BE2C (cell line): ENCODE measurements around the gene TMOD3.
A peak's percentile ranks its signal among the peaks of the same experiment; 100 is the strongest.

Experiments used
- DNase-seq: peaks from one replicate; pipeline ENCODE4 v3.0.0-alpha.2; 2020
- H3K27me3 ChIP-seq: fragments of 250-450 bp; sonication (Bioruptor Pico); 2 replicates; pipeline ENCODE4 v1.5.1; 2020; ENCODE audit warnings: mild to moderate bottlenecking
- H3K36me3 ChIP-seq: fragments of 250-450 bp; sonication (Bioruptor Pico); 2 replicates; pipeline ENCODE4 v1.5.1; 2020; ENCODE audit warnings: mild to moderate bottlenecking
- H3K4me1 ChIP-seq: fragments of 250-450 bp; sonication (Bioruptor Pico); 2 replicates; pipeline ENCODE4 v1.5.1; 2020
- H3K4me3 ChIP-seq: 2 replicates; pipeline ENCODE4 v1.5.1; 2011; ENCODE audit warnings: low read depth, low read length
- H3K9me3 ChIP-seq: fragments of 250-450 bp; sonication (Bioruptor Pico); 2 replicates; pipeline ENCODE4 v1.5.1; 2020
- TF ChIP-seq, protein P1 (sequence below): IDR thresholded peaks from 2 replicates; pipeline ENCODE4 v1.5.1; 2012; ENCODE audit warnings: mild to moderate bottlenecking, low read depth, low read length

The TMOD3 gene

DNA sequence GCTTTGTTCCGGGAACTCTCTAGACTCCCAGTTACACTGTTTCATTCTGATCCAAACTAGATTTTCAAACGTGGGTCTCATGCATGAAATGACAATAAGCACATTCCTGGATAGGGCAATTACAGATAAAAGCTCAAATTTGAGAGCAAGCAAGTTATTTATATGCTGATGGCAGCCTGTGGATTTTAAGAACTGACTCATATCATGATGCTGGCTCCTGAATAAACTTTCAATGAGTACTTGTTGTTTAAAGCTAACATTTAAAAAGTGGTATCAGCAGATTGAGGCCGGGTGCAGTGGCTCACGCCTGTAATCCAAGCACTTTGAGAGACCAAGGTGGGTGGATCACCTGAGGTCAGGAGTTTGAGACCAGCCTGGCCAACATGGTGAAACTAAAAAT is 75.5 kb downstream of the TMOD3 start:
- peaks cover 9% of the 10 kb centered on the region for H3K36me3 ChIP-seq
- TF ChIP-seq, protein P1, sequence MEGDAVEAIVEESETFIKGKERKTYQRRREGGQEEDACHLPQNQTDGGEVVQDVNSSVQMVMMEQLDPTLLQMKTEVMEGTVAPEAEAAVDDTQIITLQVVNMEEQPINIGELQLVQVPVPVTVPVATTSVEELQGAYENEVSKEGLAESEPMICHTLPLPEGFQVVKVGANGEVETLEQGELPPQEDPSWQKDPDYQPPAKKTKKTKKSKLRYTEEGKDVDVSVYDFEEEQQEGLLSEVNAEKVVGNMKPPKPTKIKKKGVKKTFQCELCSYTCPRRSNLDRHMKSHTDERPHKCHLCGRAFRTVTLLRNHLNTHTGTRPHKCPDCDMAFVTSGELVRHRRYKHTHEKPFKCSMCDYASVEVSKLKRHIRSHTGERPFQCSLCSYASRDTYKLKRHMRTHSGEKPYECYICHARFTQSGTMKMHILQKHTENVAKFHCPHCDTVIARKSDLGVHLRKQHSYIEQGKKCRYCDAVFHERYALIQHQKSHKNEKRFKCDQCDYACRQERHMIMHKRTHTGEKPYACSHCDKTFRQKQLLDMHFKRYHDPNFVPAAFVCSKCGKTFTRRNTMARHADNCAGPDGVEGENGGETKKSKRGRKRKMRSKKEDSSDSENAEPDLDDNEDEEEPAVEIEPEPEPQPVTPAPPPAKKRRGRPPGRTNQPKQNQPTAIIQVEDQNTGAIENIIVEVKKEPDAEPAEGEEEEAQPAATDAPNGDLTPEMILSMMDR, result no peak
- 0 out of 2 replicates have a peak, but pooled peaks cover 2% of the 10 kb centered on the region for H3K4me1 ChIP-seq
- no peaks in the 10 kb centered on the region for H3K9me3 ChIP-seq
- no peak overlapping the region for H3K4me3 ChIP-seq
- no peak for DNase-seq
- H3K27me3 ChIP-seq, result no peaks in the 10 kb centered on the region

DNA sequence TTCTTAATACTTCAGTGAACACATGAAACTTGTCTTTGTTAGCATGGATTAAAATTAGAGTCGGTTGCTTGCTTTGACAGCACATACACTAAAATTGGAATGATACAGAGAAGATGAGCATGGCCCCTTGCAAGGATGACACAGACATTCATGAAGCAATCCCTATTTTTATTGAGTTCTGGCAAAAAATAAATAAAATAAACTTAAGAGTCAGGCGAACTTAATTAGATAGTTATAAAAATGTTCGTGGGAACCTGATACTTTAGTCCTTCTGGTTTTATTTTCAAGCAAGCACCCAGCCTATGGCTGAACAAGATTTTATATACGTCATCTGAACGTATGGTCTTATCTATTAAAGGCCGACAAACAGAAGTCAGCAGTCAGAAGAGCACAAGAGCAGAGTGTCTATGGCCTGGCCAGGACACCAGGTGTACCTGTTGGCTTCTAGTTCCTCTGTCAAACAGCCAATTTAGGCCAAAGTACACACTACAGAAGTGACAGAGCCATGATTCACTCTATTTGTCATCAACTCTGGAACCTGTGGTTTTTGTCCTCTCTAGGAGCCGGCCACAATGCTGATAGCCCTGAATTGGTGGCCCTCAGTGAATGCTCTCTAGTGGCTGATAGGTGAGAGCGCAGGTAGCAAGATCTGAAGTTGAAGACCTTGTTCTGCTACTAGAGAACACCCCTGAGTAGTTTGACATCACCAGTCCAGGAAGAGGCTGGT is 77.8 kb downstream of the TMOD3 start:
- Histone ChIP-seq H3K9me3 (no peaks in the 10 kb centered on the region), H3K4me3 (no peak overlapping the region), H3K27me3 (no peaks in the 10 kb centered on the region), H3K36me3 (no peaks in the 10 kb centered on the region; the same call in 1 of the 2 replicates), H3K4me1 (0 out of 2 replicates have a peak, but pooled peaks cover 2% of the 10 kb centered on the region)
- TF ChIP-seq, protein P1, result no peak
- no peak for DNase-seq

DNA sequence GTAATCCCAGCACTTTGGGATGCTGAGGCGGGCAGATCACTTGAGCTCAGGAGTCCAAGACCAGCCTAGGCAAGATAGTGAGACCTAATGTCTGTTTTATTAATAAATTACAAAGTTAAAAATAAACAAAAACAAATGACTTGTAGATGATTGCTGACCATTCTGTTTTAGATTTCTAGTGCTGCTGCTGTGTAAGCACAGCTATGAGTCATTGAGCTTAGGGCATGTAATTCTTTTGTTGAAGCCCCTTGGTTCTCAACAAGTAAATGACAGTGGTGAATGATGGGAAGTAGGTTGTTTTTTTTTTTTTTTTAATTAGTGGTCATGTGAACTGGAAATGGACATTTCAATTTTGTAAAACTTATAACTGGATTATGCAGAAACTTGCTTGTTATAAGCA is 78.9 kb downstream of the TMOD3 start:
- no peaks in the 10 kb centered on the region for H3K27me3 ChIP-seq
- peaks cover 9% of the 10 kb centered on the region for H3K36me3 ChIP-seq
- TF ChIP-seq, protein P1, result no peak
- H3K4me3 ChIP-seq, result no peak overlapping the region
- no peaks in the 10 kb centered on the region for H3K9me3 ChIP-seq
- DNase-seq, result no peak
- 0 out of 2 replicates have a peak, but pooled peaks cover 2% of the 10 kb centered on the region for H3K4me1 ChIP-seq

DNA sequence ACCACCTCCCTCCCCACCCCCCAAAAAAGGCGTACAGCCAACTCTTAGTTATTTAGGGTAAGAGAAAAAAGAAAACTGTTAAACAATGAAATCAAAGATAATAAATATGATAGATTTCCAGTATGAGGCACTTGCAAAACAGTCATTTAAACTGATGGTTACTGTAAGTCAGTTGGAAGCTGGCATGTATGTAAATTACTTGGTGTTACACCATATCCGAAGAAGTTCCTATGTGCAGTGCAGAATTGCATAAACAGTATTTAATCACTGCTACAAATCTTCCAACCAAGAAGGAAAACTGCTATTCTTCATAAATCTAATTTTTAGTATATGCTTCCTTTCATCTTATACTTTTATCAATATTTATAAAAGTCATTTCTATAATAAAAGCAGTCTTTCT is 80.1 kb downstream of the TMOD3 start:
- no peak for DNase-seq
- Histone ChIP-seq H3K27me3 (no peaks in the 10 kb centered on the region), H3K4me3 (no peak overlapping the region), H3K36me3 (peaks cover 9% of the 10 kb centered on the region; the same call in 1 of the 2 replicates), H3K4me1 (0 out of 2 replicates have a peak, but pooled peaks cover 2% of the 10 kb centered on the region), H3K9me3 (no peaks in the 10 kb centered on the region)
- TF ChIP-seq, protein P1, result no peak

DNA sequence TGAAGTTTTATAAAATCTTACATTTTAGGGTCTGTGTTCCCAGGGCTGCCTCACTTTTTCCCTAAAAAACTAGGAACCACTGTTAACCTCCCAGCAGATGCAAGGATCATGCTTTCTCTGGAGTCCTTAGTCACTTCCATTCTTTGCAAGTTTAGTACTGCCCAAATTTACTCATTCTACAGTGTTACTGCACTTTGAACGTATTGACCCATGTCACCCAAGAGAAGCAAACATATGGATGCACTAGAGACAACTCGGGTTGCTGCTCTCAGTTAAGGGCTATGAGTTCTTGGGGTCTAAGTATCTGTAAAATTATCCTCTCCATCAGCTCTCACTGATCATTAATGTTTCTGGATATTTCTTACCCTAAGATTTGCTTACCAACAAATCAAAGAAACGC is 83.1 kb downstream of the TMOD3 start:
- DNase-seq, result no peak
- Histone ChIP-seq H3K27me3 (no peaks in the 10 kb centered on the region), H3K4me3 (no peak overlapping the region), H3K36me3 (peaks cover 9% of the 10 kb centered on the region; the same call in 1 of the 2 replicates), H3K9me3 (no peaks in the 10 kb centered on the region), H3K4me1 (0 out of 2 replicates have a peak, but pooled peaks cover 2% of the 10 kb centered on the region)
- TF ChIP-seq, protein P1, result no peak

DNA sequence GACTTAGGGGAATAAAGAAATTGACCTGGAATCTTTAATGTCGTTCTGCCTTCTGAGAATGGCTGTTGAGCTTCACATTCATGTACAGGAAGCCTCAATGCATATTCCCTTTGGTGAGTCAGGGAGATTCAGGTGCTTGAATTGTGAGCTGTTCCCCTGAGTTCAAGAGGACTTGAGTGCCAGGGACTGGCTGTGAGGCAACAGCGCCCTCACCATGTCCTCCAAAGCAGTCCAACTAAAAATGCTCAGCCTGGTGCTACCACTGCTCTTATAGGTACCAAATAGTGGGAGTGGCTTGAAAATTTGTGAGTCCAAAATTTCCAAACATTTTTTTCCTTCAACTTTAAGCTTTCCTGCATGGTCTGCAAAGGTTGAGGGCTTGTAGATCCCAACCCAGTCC is 88.0 kb downstream of the TMOD3 start:
- TF ChIP-seq, protein P1, result peak; percentile 70
- Histone ChIP-seq H3K4me3 (no peak overlapping the region), H3K27me3 (no peaks in the 10 kb centered on the region), H3K4me1 (no peaks in the 10 kb centered on the region), H3K9me3 (no peaks in the 10 kb centered on the region), H3K36me3 (peaks cover 12% of the 10 kb centered on the region; the same call in 1 of the 2 replicates)
- peak; percentile 35 for DNase-seq
